HEK293T (cell line): ENCODE results near the gene NAALADL2.

Source experiments
- CTCF ChIA-PET: fragments of 350-600 bp; formaldehyde crosslinking; extraction: SDS; loops from one replicate; lab custom pipeline; 2021; ENCODE audit warnings: antibody characterized with exemption, inconsistent platforms; lab: Yijun Ruan, JAX
- POLR2A ChIA-PET: fragments of 350-600 bp; formaldehyde crosslinking; extraction: SDS; loops from one replicate; lab custom pipeline; 2020; ENCODE audit warnings: antibody characterized with exemption, inconsistent platforms; lab: Yijun Ruan, JAX
- DNase-seq: peaks from one replicate; pipeline ENCODE4 v3.0.0; 2012; ENCODE audit warnings: mixed read lengths; ENCODE audit errors: extremely low spot score
- ARNT ChIP-seq: fragments of 450-650 bp; IDR thresholded peaks from 2 replicates; pipeline ENCODE4 v1.6.1; 2017; ENCODE audit warnings: mild to moderate bottlenecking
- BHLHE40 ChIP-seq: fragments of 450-650 bp; IDR thresholded peaks from 2 replicates; pipeline ENCODE4 v1.6.1; 2016; ENCODE audit warnings: mild to moderate bottlenecking, moderate library complexity, borderline replicate concordance
- CTBP1 ChIP-seq: fragments of 450-650 bp; IDR thresholded peaks from 2 replicates; pipeline ENCODE4 v1.6.1; 2016; ENCODE audit warnings: borderline replicate concordance
- ELF4 ChIP-seq: fragments of 450-650 bp; IDR thresholded peaks from 2 replicates; pipeline ENCODE4 v1.6.1; 2017; ENCODE audit warnings: antibody characterized with exemption
- FOXA1 ChIP-seq: fragments of 450-650 bp; IDR thresholded peaks from 2 replicates; pipeline ENCODE4 v1.6.1; 2016; ENCODE audit warnings: mild to moderate bottlenecking
- FOXK2 ChIP-seq: fragments of 450-650 bp; IDR thresholded peaks from 2 replicates; pipeline ENCODE4 v1.6.1; 2016; ENCODE audit warnings: mild to moderate bottlenecking
- FOXM1 ChIP-seq: fragments of 450-650 bp; IDR thresholded peaks from 2 replicates; pipeline ENCODE4 v1.6.1; 2017; ENCODE audit warnings: mild to moderate bottlenecking, borderline replicate concordance
- HDGF ChIP-seq: fragments of 450-650 bp; IDR thresholded peaks from 2 replicates; pipeline ENCODE4 v1.6.1; 2017; ENCODE audit warnings: antibody characterized with exemption, borderline replicate concordance
- L3MBTL2 ChIP-seq: fragments of 450-650 bp; conservative IDR thresholded peaks from 2 replicates; pipeline ENCODE4 v1.6.1; 2016; ENCODE audit warnings: mild to moderate bottlenecking
- LEF1 ChIP-seq: fragments of 450-650 bp; IDR thresholded peaks from 2 replicates; pipeline ENCODE4 v1.6.1; 2017; ENCODE audit warnings: mild to moderate bottlenecking, borderline replicate concordance
- NFRKB ChIP-seq: fragments of 450-650 bp; IDR thresholded peaks from 2 replicates; pipeline ENCODE4 v1.6.1; 2016; ENCODE audit warnings: mild to moderate bottlenecking, moderate library complexity
- PKNOX1 ChIP-seq: fragments of 450-650 bp; IDR thresholded peaks from 2 replicates; pipeline ENCODE4 v1.6.1; 2016
- SP1 ChIP-seq: fragments of 450-650 bp; IDR thresholded peaks from 2 replicates; pipeline ENCODE4 v1.6.1; 2017
- SUZ12 ChIP-seq: fragments of 450-650 bp; IDR thresholded peaks from 2 replicates; pipeline ENCODE4 v1.6.1; 2016; ENCODE audit warnings: mild to moderate bottlenecking
- TARDBP ChIP-seq: fragments of 450-650 bp; IDR thresholded peaks from 2 replicates; pipeline ENCODE4 v1.6.1; 2016
- ZNF384 ChIP-seq: fragments of 450-650 bp; IDR thresholded peaks from 2 replicates; pipeline ENCODE4 v1.6.1; 2016

NAALADL2 gene

GRCh38 chr3:175310046-175310445 lies 450.9 kb downstream of the NAALADL2 start:
- CTCF ChIA-PET = no interaction called here
- POLR2A ChIA-PET = no interaction called here
- DNase-seq = no peak
- TF ChIP-seq CTBP1 = no peak
- TF ChIP-seq FOXA1 = no peak
- no peak for TF ChIP-seq NFRKB
- TF ChIP-seq SP1 = no peak
- TF ChIP-seq BHLHE40 = no peak
- no peak for TF ChIP-seq TARDBP
- TF ChIP-seq ELF4 = no peak

- DNase-seq = no peak
- POLR2A ChIA-PET = no interaction called here
- CTCF ChIA-PET = no interaction called here
- no peak for TF ChIP-seq NFRKB
- TF ChIP-seq FOXA1 = no peak
- TF ChIP-seq ELF4 = no peak
- no peak for TF ChIP-seq CTBP1
- TF ChIP-seq LEF1 = no peak
- no peak for TF ChIP-seq FOXK2
- TF ChIP-seq FOXM1 = no peak
- no peak for TF ChIP-seq SP1
- no peak for TF ChIP-seq TARDBP
- TF ChIP-seq SUZ12 = no peak
- TF ChIP-seq PKNOX1 = no peak
- no peak for TF ChIP-seq L3MBTL2
- no peak for TF ChIP-seq ZNF384
- TF ChIP-seq ARNT = no peak
- no peak for TF ChIP-seq BHLHE40
Observed at GRCh38 chr3:175311404-175311803, 452.3 kb downstream of the NAALADL2 start.

GRCh38 chr3:175311946-175312345 lies 452.8 kb downstream of the NAALADL2 start:
- DNase-seq = no peak
- no peak for TF ChIP-seq SP1
- TF ChIP-seq FOXM1 = no peak
- TF ChIP-seq CTBP1 = no peak
- no peak for TF ChIP-seq TARDBP
- no peak for TF ChIP-seq ELF4
- TF ChIP-seq ZNF384 = no peak
- no peak for TF ChIP-seq LEF1
- TF ChIP-seq SUZ12 = no peak
- no peak for TF ChIP-seq HDGF
- no peak for TF ChIP-seq ARNT
- no peak for TF ChIP-seq NFRKB
- no peak for TF ChIP-seq FOXA1
- no peak for TF ChIP-seq PKNOX1
- no peak for TF ChIP-seq L3MBTL2
- TF ChIP-seq BHLHE40 = no peak
- TF ChIP-seq FOXK2 = no peak
- CTCF ChIA-PET = no interaction called here
- POLR2A ChIA-PET = no interaction called here

- ChIA-PET CTCF (no interaction called here), POLR2A (no interaction called here)
- TF ChIP-seq FOXA1 = no peak
- TF ChIP-seq ARNT = no peak
- TF ChIP-seq PKNOX1 = no peak
- TF ChIP-seq ZNF384 = no peak
- no peak for TF ChIP-seq FOXK2
- no peak for TF ChIP-seq NFRKB
- TF ChIP-seq LEF1 = no peak
- TF ChIP-seq FOXM1 = no peak
- DNase-seq = no peak
Observed at GRCh38 chr3:175312791-175313190, 453.7 kb downstream of the NAALADL2 start.

GRCh38 chr3:175316799-175317198 lies 457.7 kb downstream of the NAALADL2 start:
- POLR2A ChIA-PET = no interaction called here
- TF ChIP-seq SUZ12 = no peak
- TF ChIP-seq SP1 = no peak
- no peak for TF ChIP-seq ZNF384
- TF ChIP-seq ARNT = no peak
- TF ChIP-seq FOXK2 = no peak
- no peak for TF ChIP-seq CTBP1
- no peak for TF ChIP-seq FOXA1
- no peak for TF ChIP-seq ELF4
- TF ChIP-seq LEF1 = no peak
- TF ChIP-seq L3MBTL2 = no peak
- TF ChIP-seq BHLHE40 = no peak
- TF ChIP-seq PKNOX1 = no peak
- no peak for TF ChIP-seq TARDBP
- CTCF ChIA-PET = no interaction called here
- DNase-seq = no peak

GRCh38 chr3:175325440-175325839 lies 466.3 kb downstream of the NAALADL2 start:
- no peak for DNase-seq
- TF ChIP-seq PKNOX1 = no peak
- TF ChIP-seq ZNF384 = no peak
- POLR2A ChIA-PET = no interaction called here
- CTCF ChIA-PET = no interaction called here
